Glutamatergic neuron (in vitro differentiated cells): ENCODE data around the gene NOX3. TPM values are rescaled to one million over a fixed set of nuclear protein-coding genes. Genes with fewer than 3 reads are reported as not detected.
"Not testable (repeated sequence)": the region's sequence is repeated elsewhere in the genome, so short reads cannot be mapped to it uniquely, and the experiment has no call there.

Source experiments
- DNase-seq: peaks from one replicate; pipeline ENCODE4 v3.0.0; 2022
- H3K27ac Mint-ChIP-seq: one replicate; pipeline ENCODE4 v1.8.0; 2020; ENCODE audit warnings: mild to moderate bottlenecking, mixed read lengths, inconsistent platforms; ENCODE audit not compliant: unreplicated experiment
- H3K27me3 Mint-ChIP-seq: one replicate; pipeline ENCODE4 v1.8.0; 2020; ENCODE audit warnings: mild to moderate bottlenecking, moderate library complexity, mixed read lengths, inconsistent platforms; ENCODE audit not compliant: unreplicated experiment
- H3K36me3 Mint-ChIP-seq: one replicate; pipeline ENCODE4 v1.8.0; 2020; ENCODE audit warnings: mild to moderate bottlenecking, mixed read lengths, inconsistent platforms; ENCODE audit not compliant: unreplicated experiment
- H3K4me1 Mint-ChIP-seq: one replicate; pipeline ENCODE4 v1.8.0; 2020; ENCODE audit warnings: mild to moderate bottlenecking, low read depth, mixed read lengths, inconsistent platforms; ENCODE audit not compliant: unreplicated experiment
- H3K4me3 Mint-ChIP-seq: one replicate; pipeline ENCODE4 v1.8.0; 2020; ENCODE audit warnings: mild to moderate bottlenecking, mixed read lengths, inconsistent platforms; ENCODE audit not compliant: unreplicated experiment
- H3K9me3 Mint-ChIP-seq: one replicate; pipeline ENCODE4 v1.8.0; 2020; ENCODE audit warnings: mild to moderate bottlenecking, moderate library complexity, mixed read lengths, inconsistent platforms; ENCODE audit not compliant: unreplicated experiment
- total RNA-seq: library from RNA; stranded (reverse); fragmentation: NEBNext Ultra II Directional; extraction: Animal tissue kit (Norgen Biotek cat#: 25700); gene quantifications from one replicate; pipeline ENCODE4 v1.2.1, GENCODE V29; 2021; ENCODE audit not compliant: unreplicated experiment
- TF ChIP-seq, protein P1 (sequence below): fragments of 200-600 bp; sonication (generic); IDR thresholded peaks from one replicate; pipeline ENCODE4 v1.5.0; 2021; ENCODE audit not compliant: partially characterized antibody, unreplicated experiment

Gene NOX3
- total RNA-seq, 1 donor from 2014 or later, result not detected

DNA sequence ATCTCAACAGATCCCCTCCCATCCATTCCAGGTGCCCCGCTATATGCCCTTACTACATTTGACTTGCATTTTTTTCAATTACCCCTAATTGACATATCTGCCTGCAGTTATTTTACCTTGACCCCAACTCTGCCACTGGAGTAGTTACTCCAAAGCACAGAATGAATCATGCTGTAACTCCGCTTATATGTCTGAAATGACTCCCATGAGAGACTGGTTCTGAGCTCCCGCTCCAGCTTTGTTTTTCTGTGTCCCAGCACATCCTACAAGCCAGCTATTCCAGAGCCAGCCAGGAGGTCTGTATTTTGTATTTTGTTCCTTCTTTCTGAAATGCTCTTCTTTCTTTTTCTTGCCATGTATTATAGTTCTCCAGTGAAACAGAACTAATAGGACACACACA, 10.9 kb upstream of the NOX3 start:
- Mint-ChIP-seq H3K9me3 (peaks cover 3% of the 10 kb centered on the region), H3K27ac (no peak overlapping the region), H3K36me3 (peaks cover 25% of the 10 kb centered on the region), H3K27me3 (no peaks in the 10 kb centered on the region), H3K4me1 (no peaks in the 10 kb centered on the region), H3K4me3 (no peak overlapping the region)
- no peak for DNase-seq
- TF ChIP-seq, protein P1, sequence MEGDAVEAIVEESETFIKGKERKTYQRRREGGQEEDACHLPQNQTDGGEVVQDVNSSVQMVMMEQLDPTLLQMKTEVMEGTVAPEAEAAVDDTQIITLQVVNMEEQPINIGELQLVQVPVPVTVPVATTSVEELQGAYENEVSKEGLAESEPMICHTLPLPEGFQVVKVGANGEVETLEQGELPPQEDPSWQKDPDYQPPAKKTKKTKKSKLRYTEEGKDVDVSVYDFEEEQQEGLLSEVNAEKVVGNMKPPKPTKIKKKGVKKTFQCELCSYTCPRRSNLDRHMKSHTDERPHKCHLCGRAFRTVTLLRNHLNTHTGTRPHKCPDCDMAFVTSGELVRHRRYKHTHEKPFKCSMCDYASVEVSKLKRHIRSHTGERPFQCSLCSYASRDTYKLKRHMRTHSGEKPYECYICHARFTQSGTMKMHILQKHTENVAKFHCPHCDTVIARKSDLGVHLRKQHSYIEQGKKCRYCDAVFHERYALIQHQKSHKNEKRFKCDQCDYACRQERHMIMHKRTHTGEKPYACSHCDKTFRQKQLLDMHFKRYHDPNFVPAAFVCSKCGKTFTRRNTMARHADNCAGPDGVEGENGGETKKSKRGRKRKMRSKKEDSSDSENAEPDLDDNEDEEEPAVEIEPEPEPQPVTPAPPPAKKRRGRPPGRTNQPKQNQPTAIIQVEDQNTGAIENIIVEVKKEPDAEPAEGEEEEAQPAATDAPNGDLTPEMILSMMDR, result no peak

DNA sequence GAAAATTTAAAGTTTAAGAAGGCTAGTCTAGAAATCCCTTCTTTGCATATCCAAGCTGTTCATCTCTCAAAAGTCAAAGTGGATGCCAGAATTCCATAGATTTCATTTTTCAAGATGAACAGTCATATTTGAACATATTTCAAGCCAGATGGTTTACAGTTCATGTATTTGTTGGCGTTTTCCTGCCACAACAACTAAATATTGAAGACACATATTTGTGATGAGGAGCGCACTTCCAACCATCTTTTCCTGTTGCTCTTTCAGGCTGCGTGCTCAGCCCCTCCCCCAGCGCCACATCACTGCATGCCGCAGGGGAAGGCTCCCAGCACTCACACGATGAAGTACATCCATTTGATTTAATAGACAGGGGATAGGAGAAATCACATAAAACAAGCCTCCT, 5.9 kb upstream of the NOX3 start:
- Mint-ChIP-seq H3K36me3 (peaks cover 8% of the 10 kb centered on the region), H3K4me1 (no peaks in the 10 kb centered on the region), H3K27ac (no peak overlapping the region), H3K9me3 (peaks cover 3% of the 10 kb centered on the region), H3K27me3 (no peaks in the 10 kb centered on the region), H3K4me3 (no peak overlapping the region)
- DNase-seq, result no peak
- TF ChIP-seq, protein P1, result no peak

DNA sequence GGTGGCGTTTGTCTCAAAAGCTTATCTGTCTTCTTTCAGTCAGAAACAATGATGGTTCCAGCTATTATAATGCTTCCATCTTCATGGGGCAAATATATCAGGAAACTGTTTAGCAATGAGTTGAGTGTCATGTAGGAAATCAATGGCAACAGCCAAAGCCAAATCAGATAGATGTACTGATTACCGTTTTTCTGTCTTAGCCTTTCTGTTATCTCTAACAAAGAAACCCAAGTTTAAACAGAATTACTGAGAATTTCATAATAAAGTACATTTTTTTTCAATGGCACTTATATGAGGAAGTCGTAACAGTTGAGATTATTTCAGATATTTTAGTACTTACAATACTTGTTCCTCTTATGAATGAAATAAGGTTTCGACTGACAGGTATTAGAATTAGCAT, 1.2 kb downstream of the NOX3 start:
- Mint-ChIP-seq H3K4me1 (peaks cover 5% of the 10 kb centered on the region), H3K36me3 (no peaks in the 10 kb centered on the region), H3K27me3 (no peaks in the 10 kb centered on the region)

DNA sequence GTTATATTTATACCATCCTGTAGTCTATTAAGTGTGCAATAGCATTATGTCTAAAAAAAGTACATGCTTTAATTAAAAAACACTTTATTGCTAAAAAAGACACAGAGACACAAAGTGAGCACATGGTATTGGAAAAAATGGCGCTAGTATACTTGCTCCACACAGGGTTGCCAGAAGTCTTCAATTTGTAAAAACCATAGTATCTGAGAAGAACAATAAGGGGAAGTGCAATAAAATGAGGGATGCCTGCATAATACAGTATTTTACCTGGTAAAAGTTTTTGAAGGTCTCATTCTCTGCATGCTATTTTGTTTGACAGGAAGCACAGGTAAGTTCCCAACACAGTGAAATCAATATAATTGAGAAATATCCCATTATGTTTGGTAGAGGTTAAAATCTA, 1.6 kb downstream of the NOX3 start:
- H3K9me3 Mint-ChIP-seq, result no peaks in the 10 kb centered on the region
- no peaks in the 10 kb centered on the region for H3K36me3 Mint-ChIP-seq
- TF ChIP-seq, protein P1, result no peak
- no peak overlapping the region for H3K4me3 Mint-ChIP-seq
- H3K27me3 Mint-ChIP-seq, result no peaks in the 10 kb centered on the region
- no peak overlapping the region for H3K27ac Mint-ChIP-seq
- DNase-seq, result no peak
- H3K4me1 Mint-ChIP-seq, result peaks cover 10% of the 10 kb centered on the region

More for the DNA sequence above, 1.2 kb downstream of the NOX3 start:
- Mint-ChIP-seq H3K4me3 (no peak overlapping the region), H3K9me3 (no peaks in the 10 kb centered on the region), H3K27ac (no peak overlapping the region)
- DNase-seq, result no peak
- TF ChIP-seq, protein P1, result no peak

DNA sequence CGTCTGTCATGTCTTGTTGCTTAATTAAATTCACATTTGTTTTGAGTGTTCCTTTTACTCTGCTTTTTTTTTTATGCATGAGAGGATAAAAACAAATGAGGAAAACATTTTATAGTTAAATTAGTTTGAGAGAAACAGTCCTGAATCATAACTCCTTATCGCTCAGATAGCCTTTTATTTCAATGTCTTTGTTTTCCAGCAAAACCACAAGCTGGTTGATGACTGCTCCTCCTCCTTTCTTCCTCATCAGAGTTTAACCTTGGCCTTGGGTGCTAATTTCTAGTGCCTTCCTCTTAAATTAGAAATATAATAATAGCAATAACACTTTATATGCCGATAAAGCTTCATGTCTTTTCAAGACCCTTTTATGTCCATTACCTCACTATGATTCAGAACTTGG, 3.1 kb downstream of the NOX3 start:
- no peak overlapping the region for H3K27ac Mint-ChIP-seq

DNA sequence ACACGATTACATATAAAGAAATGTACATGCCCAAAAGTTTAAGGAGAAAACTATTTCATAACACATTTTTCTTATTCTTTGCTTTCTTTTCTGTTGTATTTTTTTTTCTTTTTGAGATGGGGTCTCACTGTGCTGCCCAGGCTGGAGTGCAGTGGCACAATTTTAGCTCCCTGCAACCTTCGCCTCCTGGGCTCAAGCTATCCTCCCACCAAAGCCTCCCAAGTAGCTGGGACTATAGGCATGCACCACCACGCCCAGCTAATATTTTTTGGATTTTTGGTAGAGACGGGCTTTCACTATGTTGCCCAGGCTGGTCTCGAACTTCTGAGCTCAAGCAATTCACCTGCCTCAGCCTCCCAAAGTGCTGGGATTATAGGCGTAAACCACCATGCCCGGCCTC, 4.1 kb downstream of the NOX3 start:
- peaks cover 10% of the 10 kb centered on the region for H3K4me1 Mint-ChIP-seq
- H3K27ac Mint-ChIP-seq, H3K36me3 Mint-ChIP-seq, H3K4me3 Mint-ChIP-seq, DNase-seq, H3K9me3 Mint-ChIP-seq, H3K27me3 Mint-ChIP-seq: not testable (repeated sequence)

More for the DNA sequence above, 3.1 kb downstream of the NOX3 start:
- Mint-ChIP-seq H3K9me3 (no peaks in the 10 kb centered on the region), H3K36me3 (no peaks in the 10 kb centered on the region), H3K27me3 (no peaks in the 10 kb centered on the region), H3K4me3 (no peak overlapping the region), H3K4me1 (peaks cover 10% of the 10 kb centered on the region)
- DNase-seq, result no peak
- TF ChIP-seq, protein P1, result no peak
